HEK293 (cell line): ENCODE data around the gene AKT3.

Source experiments
- MYNN ChIP-seq: fragments of 450-650 bp; formaldehyde crosslinking; IDR thresholded peaks from 2 replicates; pipeline ENCODE4 v1.5.1; 2016; ENCODE audit warnings: missing biosample characterization, missing genetic modification characterization, borderline replicate concordance
- ZNF560 ChIP-seq: fragments of 450-650 bp; formaldehyde crosslinking; IDR thresholded peaks from 2 replicates; pipeline ENCODE4 v1.5.1; 2017; ENCODE audit warnings: missing biosample characterization, missing genetic modification characterization, borderline replicate concordance

GRCh38 chr1:243723458-243724043 is 126.5 kb downstream of the AKT3 start:
- TF ChIP-seq ZNF560 (no peak), MYNN (no peak)
